Common myeloid progenitor, CD34-positive (primary cell): Measurements from ENCODE around the gene KLHL30.
A peak's percentile ranks its signal among the peaks of the same experiment; 100 is the strongest.

Experiments
- CTCF ChIA-PET: fragments of 350-600 bp; sonication (Branson Sonifier 250); formaldehyde crosslinking; loops from one replicate; lab custom pipeline; 2021; ENCODE audit warnings: antibody characterized with exemption; lab: Charles Lee
- POLR2A ChIA-PET: fragments of 350-600 bp; sonication (Branson Sonifier 250); formaldehyde crosslinking; loops from one replicate; lab custom pipeline; 2021; ENCODE audit warnings: antibody characterized with exemption; lab: Charles Lee
- DNase-seq, 3 donors: peaks; one replicate each; pipeline versions ENCODE4 v3.0.0 to v3.0.0-alpha.2; 2013
- H3K27ac ChIP-seq, 2 experiments: 1 replicate in 1 of 2; 2 replicates in 1 of 2; pipeline ENCODE4 v1.7.0; 2013; ENCODE audit warnings: inconsistent platforms in 2 of 2, low read length in 2 of 2, mild to moderate bottlenecking in 2 of 2, low read depth in 1 of 2, moderate library complexity in 1 of 2; ENCODE audit not compliant: severe bottlenecking in 2 of 2, insufficient read depth in 1 of 2, poor library complexity in 1 of 2
- H3K27me3 ChIP-seq, 5 experiments: replicated peaks in 2 of 5; 1 replicate in 3 of 5; 2 replicates in 2 of 5; pipeline versions ENCODE4 v1.6.1 to v1.7.0; 2013; ENCODE audit warnings: low read length in 4 of 5, mild to moderate bottlenecking in 2 of 5, moderate library complexity in 2 of 5, inconsistent platforms in 1 of 5; ENCODE audit not compliant: insufficient read depth in 5 of 5, control insufficient read depth in 4 of 5
- H3K36me3 ChIP-seq, 4 experiments: 1 replicate in 2 of 4; 2 replicates in 2 of 4; pipeline versions ENCODE4 v1.6.1 to v1.7.0; 2013; ENCODE audit warnings: low read length in 3 of 4, control low read depth in 1 of 4, mild to moderate bottlenecking in 1 of 4; ENCODE audit not compliant: control insufficient read depth in 4 of 4, insufficient read depth in 4 of 4
- H3K4me1 ChIP-seq, 4 experiments: 1 replicate in 3 of 4; 2 replicates in 1 of 4; pipeline versions ENCODE4 v1.6.1 to v1.7.1; 2013; ENCODE audit warnings: low read length in 3 of 4, mild to moderate bottlenecking in 3 of 4, control low read depth in 1 of 4, inconsistent platforms in 1 of 4, moderate library complexity in 1 of 4; ENCODE audit not compliant: control insufficient read depth in 4 of 4, insufficient read depth in 4 of 4; ENCODE audit errors: control extremely low read depth in 1 of 4
- H3K4me3 ChIP-seq, 7 experiments: 1 replicate in 4 of 7; 2 replicates in 3 of 7; pipeline versions ENCODE4 v1.5.1 to v1.7.0; 2013; ENCODE audit warnings: mild to moderate bottlenecking in 7 of 7, low read length in 6 of 7, moderate library complexity in 6 of 7, inconsistent platforms in 2 of 7, low read depth in 2 of 7, control low read depth in 1 of 7; ENCODE audit not compliant: insufficient read depth in 4 of 7, control insufficient read depth in 1 of 7; ENCODE audit errors: extremely low read depth in 1 of 7
- H3K9me3 ChIP-seq, 5 experiments: 1 replicate in 4 of 5; 2 replicates in 1 of 5; pipeline versions ENCODE4 v1.6.1 to v1.7.1; 2013; ENCODE audit warnings: low read length in 4 of 5, mild to moderate bottlenecking in 2 of 5, inconsistent platforms in 1 of 5, low read depth in 1 of 5, moderate library complexity in 1 of 5; ENCODE audit not compliant: control insufficient read depth in 4 of 5, insufficient read depth in 2 of 5; ENCODE audit errors: control extremely low read depth in 1 of 5
- WGBS: methylation state at CpG from one replicate; pipeline ENCODE4 v1.1.5; 2013; ENCODE audit not compliant: insufficient coverage; 5-methylcytosine and 5-hydroxymethylcytosine counted together

KLHL30 gene

DNA sequence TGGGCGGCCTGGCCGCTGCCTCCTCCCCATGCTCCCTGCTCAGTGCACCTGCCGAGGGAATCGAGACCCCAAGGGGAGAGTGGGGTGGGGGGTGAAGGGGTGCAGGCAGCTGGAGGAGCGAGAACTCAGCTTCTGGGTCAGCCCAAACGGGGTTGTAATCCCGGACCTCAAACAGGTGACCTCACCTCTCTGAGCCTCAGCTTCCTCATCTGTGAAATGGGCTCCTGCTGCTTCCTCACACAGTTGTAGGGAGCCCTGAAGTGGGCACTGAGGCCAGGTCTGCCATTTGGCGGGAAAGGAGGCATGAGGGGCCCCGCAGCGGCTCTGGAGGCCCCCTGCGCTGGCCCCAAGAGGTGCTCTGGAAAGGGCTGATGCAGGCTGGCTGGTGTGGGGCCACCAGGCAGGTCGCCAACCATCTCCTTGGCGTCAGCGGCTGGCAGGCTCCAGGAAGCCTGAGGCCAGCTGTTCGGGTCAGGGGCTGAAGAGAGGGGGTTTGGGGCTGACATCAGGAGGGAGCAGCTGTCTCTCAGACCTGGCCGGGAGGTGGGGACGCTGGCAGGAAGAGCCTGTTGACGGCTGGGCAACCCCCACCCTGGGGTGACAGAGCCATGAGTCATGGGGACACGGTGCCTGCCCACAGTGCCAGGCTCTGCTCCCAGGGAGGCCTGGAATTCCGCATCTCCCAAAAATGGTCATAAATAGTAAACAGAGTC, 4.9 kb downstream of the KLHL30 start:
- peak in 2 of 3 donors; percentile 79 to 84 for DNase-seq
- no peak overlapping the region for H3K4me3 ChIP-seq
- POLR2A ChIA-PET = no interaction called here

GRCh38 chr2:238144262-238144661, 5.8 kb downstream of the KLHL30 start:
- Histone ChIP-seq H3K9me3 (no peaks in the 10 kb centered on the region), H3K36me3 (no peaks in the 10 kb centered on the region), H3K4me3 (no peak overlapping the region), H3K4me1 (peaks cover 0 to 24% (median 17%) of the 10 kb centered on the region in 4 experiments), H3K27ac (no peak overlapping the region), H3K27me3 (no peaks in the 10 kb centered on the region)
- no peak for DNase-seq
- ChIA-PET CTCF (interaction anchor here (1.5 kb wide), 1 partner anchor 29 kb away, joined by 3 read pairs; no protein-coding TSS in a partner anchor), POLR2A (no interaction called here)
- WGBS = 90% methylated on average over 3 of the region's 5 CpGs

More for the DNA sequence above, 4.9 kb downstream of the KLHL30 start:
- 64% methylated on average over 19 of the region's 20 CpGs for WGBS
- CTCF ChIA-PET = interaction anchor here (1.3 kb wide), 1 partner anchor 11 kb away, joined by 4 read pairs; no protein-coding TSS in a partner anchor
- Histone ChIP-seq H3K27ac (no peak overlapping the region), H3K4me1 (peaks cover 0 to 25% (median 17%) of the 10 kb centered on the region in 4 experiments), H3K36me3 (no peaks in the 10 kb centered on the region), H3K27me3 (no peaks in the 10 kb centered on the region), H3K9me3 (no peaks in the 10 kb centered on the region)

- Histone ChIP-seq H3K27ac (no peak overlapping the region), H3K27me3 (no peaks in the 10 kb centered on the region), H3K4me1 (peaks cover 0 to 19% (median 16%) of the 10 kb centered on the region in 4 experiments), H3K9me3 (no peaks in the 10 kb centered on the region), H3K36me3 (no peaks in the 10 kb centered on the region), H3K4me3 (no peak overlapping the region)
- ChIA-PET CTCF (interaction anchor here (0.9 to 1.5 kb wide), 2 partner anchors 23 to 30 kb away, joined by 3 read pairs; no protein-coding TSS in a partner anchor), POLR2A (no interaction called here)
- no peak for DNase-seq
- WGBS = 96% methylated on average over 11 of the region's 12 CpGs
Observed at GRCh38 chr2:238145046-238145445, 6.6 kb downstream of the KLHL30 start.

DNA sequence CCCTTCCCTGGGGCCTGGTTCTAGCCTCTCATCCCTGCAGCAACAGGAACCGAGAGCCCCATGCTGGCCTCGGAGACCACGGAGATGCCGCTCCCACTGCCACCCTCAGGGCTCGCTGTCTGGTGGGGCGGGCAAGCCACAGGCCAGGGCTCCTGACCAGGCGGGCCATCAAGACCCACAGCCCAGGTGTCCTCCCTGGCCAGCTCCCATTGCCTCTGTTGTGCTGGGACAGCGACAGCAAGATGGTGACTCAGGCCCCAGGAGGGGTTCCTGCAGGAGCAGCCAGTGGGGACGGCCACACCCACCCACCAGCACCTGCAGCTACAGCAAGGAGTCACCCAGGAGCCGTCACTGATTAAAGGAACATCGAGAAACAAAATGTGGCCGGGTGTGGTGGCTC, 7.4 kb downstream of the KLHL30 start:
- no peaks in the 10 kb centered on the region for H3K36me3 ChIP-seq
- no peak for DNase-seq
- no peaks in the 10 kb centered on the region for H3K27me3 ChIP-seq
- no peak overlapping the region for H3K4me3 ChIP-seq
- CTCF ChIA-PET = interaction anchor here (0.9 kb wide), 1 partner anchor 22 kb away, joined by 3 read pairs; no protein-coding TSS in a partner anchor
- no peak overlapping the region for H3K27ac ChIP-seq
- POLR2A ChIA-PET = no interaction called here
- peaks cover 0 to 18% (median 14%) of the 10 kb centered on the region in 4 experiments for H3K4me1 ChIP-seq
- no peaks in the 10 kb centered on the region for H3K9me3 ChIP-seq
- WGBS = 81% methylated on average over 12 of the region's 12 CpGs

DNA sequence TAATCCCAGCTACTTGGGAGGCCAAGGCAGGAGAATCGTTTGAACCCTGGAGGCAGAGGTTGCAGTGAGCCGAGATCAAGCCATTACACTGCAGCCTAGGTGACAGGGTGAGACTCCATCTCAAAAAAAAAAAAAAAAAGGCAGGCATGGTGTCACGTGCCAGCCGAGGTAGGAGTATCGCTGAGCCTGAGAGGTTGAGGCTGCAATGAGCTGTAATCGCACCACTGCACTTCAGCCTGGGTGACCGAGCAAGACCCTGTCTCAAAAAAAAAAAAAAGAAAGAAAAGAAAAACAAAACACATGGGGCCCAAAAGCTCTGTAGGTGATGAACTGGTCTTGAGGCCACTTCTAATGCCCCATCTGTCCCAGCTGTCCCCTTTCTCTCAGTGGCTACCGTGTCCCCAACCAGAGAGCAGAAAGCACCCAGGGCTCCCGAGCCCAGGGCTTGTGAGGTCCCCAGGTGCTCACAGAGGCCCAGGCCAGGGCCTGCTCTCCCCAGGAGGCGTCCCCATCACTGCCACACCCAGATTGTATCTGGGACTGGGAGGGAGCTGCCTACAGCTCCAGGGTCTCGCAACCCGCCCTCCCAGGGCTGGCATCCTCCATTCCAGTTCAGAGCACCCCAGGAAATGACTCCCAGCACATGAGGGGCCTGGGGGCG, 8.5 kb downstream of the KLHL30 start:
- H3K27me3 ChIP-seq = no peaks in the 10 kb centered on the region
- POLR2A ChIA-PET = no interaction called here

DNA sequence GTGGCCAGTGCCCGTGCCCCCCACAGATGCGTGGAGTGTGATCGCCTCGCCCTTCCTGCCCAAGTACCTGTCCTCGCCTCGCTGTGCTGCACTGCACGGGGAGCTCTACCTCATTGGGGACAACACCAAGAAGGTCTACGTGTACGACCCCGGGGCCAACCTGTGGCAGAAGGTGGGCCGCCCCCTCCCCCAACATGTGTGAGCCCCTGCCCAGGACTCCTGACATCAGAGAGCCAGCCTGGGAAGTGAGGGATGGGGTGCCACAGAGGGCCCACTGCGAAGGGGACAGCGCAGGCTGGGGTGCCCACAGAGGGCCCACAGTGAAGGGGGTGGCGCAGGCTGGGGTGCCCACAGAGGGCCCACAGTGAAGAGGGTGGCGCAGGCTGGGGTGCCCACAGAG, 10.5 kb downstream of the KLHL30 start:
- POLR2A ChIA-PET = no interaction called here
- no peak for DNase-seq
- Histone ChIP-seq H3K9me3 (no peaks in the 10 kb centered on the region), H3K36me3 (no peaks in the 10 kb centered on the region), H3K4me1 (no peaks in the 10 kb centered on the region), H3K27me3 (no peaks in the 10 kb centered on the region), H3K27ac (no peak overlapping the region), H3K4me3 (no peak overlapping the region)
- CTCF ChIA-PET = no interaction called here
- WGBS = 95% methylated on average over 14 of the region's 15 CpGs

More for the DNA sequence above, 8.5 kb downstream of the KLHL30 start:
- Histone ChIP-seq H3K36me3 (no peaks in the 10 kb centered on the region), H3K4me1 (peaks cover 0 to 6% (median 3%) of the 10 kb centered on the region in 4 experiments), H3K4me3 (no peak overlapping the region), H3K27ac (no peak overlapping the region), H3K9me3 (no peaks in the 10 kb centered on the region)
- no peak for DNase-seq
- CTCF ChIA-PET = interaction anchor here (0.6 to 1.6 kb wide), 2 partner anchors 10 to 45 kb away, joined by 3 to 4 read pairs; no protein-coding TSS in a partner anchor
- WGBS = 81% methylated on average over 4 of the region's 13 CpGs
